HG03108 (cell line): Measurements from ENCODE around the gene DHX30.

ENCODE experiments used
- ATAC-seq: cut with Tn5 transposase; IDR thresholded peaks from one replicate; pipeline ENCODE4 v1.9.1; 2021; ENCODE audit warnings: moderate library complexity; ENCODE audit not compliant: unreplicated experiment

The DHX30 gene

DNA sequence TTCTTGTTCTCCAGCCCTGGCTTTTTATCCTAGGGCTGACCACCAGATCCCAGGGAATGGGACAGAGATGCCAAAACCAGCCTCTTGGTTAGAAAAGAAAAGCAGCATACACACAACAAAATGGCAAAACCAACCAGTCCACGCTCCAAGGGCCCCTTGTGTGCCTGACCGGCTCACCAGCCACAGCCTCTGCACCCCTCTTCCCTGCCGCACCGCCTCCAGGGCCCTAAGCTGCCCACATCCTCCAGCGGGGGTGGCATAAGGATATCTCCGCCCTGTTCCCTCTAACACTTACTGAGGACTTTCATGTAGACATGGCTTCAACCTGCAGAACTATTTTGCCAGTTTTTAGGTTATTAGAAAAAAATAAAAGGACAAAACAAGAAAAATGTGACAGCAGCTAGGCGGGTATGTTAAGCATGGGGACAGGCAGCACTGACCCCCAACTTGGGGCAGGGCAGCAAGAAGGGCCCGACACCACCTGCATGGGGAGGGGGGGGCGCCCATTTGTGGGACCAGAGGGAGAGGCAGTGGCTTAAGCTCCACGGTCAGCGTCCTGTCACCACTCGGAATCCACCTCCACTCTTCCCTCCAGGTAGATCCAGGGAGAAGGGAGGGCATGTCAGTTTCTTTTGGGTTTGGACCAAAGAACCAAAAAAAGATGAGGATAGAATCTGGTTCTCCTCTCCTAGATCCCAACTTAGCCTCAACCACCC, 49.1 kb downstream of the DHX30 start:
- ATAC-seq = no peak

DNA sequence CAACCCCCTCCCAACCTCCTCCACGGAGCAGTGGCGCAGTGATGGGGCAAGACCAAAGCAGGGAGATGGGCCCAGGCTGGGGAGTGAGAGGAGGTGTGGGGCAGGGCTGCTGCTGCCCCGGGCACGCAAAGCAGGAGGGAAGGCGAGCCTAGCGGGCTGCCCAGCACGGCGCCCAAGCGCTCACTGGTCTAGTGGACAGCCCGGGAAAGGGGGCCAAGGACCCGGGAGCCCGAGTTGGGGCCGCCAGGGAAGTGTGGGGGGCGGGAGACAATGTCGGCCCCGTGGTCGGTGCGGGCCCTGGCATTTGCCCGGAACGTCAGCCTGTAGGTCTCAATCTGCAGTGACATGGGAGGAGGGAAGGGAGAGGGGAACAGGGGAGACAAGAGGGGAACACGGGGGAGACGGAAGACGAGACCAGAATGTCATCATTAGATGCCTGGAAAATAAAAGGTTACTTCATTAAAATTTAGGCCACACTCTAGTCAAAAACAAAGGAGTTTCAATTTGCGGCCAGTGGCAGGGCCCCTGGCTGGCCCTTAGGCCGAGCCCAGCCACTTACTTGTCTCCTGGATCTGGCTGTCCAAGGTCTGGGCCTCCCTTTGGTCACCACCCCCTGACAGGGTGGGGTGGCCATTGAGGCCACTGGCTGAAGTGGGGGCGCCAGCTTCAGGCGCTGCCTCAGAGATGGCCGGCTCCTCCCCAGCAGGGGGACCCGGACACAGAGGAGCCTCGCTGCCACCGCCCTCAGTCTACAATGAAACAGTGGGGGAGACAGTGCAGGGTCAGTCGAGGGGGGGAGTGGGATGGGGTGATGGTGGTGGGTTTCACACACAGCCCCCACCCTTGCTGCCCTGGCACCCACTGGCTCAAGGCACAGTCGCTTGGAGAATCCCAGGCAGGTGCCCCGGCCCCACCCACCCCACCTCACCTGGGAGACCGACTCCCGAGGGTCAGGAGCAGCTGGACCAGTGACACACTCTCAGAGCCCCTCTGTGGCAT, 50.0 kb downstream of the DHX30 start:
- ATAC-seq = no peak

DNA sequence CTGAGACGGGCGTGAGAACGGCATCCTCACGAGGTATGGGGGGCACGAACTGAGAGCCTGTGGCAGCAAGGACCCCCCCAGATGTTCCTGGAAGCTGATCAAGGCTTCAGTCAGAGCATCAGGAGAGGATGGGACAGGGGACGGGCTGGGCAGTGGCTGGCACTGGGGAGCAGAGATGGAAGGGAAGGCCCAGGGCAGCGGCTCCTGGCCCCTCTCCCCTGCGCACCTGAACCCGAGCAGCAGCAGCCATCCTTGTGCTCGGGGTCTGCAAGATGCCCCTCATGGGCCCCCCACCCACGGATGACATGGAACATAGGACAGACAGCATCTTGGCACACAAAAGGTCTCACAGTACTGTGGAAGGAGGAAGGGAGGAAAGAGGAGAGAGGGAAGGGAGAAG, 51.3 kb downstream of the DHX30 start:
- no peak for ATAC-seq

DNA sequence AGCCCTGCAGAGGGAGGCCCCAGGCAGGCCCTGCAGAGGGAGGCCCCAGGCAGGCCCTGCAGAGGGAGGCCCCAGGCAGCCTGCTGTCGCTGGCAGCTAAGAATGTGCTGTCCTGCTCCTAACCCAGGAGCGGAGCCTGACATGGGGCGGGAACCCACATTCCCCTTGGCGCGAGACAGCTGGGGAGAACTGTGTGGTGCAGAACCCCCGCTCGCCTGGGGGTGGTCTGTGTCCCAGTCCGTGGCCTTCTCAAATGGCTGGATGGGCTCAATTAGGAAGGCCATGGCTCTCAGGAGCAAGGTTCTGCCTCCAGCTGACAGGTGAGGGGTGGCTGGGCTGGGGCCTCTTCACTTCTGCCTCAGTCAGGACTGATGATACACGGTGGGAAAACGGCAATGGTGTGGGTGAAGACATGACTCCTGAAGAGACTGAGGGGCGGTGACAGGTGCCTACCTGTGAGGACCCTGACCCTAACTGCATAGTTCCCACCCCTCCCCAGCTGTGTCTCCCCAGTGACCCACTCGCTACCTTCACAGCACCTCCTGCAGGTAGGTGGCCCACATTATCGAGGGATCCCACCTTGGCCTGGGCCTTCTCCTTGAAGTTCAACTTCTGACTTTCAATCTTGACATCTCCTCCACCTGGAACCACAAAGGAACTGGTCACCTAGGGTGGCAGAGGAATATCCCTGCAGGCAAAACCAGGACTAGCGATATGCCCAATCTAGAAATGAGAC, 52.0 kb downstream of the DHX30 start:
- no peak for ATAC-seq

DNA sequence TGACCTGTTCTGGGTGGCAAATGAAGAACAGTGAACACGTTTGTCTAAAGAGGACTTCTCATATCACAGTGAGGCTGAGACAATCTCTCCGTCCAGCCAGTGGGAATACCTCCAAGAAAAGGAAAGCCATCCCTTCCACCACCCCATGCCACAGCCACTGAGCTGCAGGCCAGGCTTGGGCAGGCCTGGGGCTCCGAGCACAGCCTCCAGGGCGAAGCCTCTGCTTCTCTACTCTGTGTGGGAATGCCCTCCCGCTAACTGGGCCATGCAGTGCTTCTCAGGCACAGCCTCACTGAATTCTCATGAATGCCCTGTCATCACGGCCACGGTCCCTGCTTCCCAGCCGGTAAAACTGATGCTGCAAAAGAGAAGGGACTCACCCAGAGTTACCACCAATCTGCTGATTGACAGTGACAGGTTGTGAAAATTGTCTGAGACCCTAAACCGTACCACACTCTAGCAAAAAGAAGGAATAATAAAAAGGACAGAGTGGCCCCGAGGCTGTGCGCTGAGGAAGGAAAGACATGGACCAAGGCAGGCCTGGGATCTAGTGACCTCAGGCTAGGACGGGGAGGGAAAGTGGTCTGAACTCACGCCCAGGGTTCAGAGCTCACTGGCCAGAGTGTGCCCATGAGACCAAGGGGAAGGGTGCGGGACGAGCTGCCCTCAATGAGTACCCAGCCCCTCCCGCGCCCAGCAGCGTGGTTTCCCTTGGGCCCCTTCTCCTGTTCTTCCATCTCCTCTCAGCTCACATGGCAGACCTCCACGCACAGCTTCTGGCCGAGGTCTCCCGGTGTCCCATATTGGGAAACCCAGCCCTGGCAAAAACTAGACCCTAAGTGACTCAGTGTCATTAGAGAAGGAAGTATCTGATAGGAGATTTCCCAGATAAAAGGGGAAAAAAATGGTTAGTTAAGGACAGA, 52.8 kb downstream of the DHX30 start:
- ATAC-seq = no peak

DNA sequence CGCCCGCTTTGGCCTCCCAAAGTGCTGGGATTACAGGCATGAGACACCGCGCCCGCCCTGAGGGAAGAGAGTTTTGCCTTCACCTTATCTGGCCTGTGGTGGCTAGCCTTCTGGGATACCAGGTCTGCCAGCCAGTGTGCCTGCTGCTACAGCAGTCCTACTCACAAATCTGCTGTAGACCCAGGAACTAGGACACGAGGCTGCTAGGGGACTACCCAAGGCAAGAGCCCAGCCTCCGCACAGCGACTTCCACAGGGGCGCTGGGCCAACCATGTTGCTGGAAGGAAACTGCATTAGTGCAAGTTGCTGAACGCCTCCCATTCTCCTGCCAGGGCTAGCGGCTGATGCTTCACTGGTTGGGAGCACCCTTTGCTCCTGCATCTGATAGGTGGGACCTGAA, 53.7 kb downstream of the DHX30 start:
- no peak for ATAC-seq

DNA sequence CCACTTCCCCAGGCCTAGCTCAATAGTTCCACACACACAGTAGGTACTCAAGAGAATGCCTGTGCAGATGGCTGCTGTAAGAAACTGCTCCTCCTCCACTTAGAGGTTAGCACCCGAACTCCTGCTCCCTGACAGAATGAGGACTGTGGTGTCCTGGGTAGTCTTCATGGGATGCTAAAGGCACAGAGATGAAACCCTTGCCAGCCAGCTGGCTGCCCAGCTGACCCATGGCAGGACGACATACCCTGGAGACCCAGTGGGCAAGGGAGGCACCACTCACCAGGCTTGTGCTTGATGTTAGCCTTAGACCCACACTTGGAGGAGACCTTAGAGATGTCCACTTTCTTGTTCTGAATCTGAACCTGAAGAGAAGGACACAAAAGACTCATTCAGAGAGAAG, 54.2 kb downstream of the DHX30 start:
- ATAC-seq = no peak

DNA sequence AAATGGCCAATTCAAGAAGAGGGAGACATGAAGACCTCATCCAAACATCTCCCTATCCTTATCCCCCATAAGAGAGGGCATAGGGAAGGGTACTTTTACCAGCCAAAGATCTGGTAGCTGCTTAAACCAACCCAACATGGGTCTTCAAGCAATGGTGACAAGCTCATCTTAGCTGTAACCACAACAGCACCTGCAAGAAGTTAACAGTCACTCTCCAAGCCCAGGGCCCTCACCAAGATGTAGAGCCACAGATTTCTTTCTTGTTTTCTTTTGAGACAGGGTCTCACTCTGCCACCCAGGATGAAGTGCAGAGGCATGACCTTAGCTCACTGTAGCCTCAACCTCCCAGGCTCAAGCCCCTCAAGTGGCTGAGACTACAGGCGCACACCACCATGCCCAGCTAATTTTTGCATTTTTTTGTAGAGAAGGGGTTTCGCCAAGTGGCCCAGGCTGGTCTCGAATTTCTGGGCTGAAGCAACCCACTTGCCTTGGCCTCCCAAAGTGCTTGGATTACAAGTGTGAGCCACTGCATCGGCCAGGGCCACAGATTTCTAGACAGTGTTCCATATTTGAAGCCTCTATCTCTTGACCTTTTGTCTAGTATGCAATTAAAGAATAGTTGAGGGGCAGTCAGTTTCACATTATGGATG, 57.1 kb downstream of the DHX30 start:
- ATAC-seq = no peak

DNA sequence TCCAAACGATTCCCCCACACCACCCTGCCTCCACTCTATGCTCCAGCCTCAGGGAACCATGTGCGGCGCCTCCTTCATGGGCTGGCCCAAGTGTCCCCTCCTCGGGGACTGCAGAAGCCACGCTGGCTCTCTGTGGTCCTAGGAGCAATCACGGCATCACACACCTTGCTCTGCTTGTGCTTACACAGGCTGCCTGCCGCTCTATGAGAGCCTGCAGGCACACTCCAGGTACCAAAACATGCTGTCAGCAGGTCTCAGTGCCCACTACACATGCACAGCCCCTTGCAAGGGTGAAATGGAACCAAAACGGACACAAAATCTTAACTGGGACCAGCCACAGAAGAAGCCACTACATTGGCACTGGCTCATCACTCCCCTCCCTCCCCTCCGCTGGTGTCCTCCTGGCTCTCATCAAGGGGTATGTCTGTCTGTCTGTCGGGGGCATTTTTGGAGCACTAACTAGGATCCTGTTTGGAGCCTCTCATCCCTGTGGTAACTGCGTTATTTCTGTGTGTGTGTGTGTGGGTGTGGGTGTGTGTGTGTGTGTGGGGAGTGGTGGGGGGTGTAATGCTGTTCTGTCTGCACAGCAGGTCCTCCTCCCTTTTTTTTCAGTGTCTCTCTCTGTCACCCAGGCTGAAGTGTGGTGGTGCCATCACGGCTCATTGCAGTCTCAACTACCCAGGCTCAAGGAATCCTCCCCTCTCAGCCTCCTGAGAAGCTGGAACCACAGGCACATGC, 60.6 kb downstream of the DHX30 start:
- ATAC-seq = no peak

DNA sequence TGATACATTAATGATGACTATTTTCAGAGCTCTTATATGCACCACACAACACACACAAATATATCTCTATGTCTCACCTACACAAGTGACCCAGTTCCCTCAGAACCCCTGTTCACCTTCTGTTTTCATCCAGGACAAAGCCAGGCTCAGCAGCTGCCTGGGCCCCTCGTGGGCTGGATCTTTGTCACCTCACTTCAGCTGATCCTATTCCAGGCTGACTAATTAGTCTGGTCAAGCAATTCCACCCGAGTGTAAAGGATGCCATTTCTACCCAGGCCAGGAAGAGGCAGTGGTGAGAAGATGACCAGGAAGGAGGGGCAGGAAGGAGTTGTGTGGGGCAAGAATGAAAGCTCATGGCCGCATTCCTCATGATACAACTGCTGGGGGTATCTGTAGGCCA, 62.3 kb downstream of the DHX30 start:
- no peak for ATAC-seq

DNA sequence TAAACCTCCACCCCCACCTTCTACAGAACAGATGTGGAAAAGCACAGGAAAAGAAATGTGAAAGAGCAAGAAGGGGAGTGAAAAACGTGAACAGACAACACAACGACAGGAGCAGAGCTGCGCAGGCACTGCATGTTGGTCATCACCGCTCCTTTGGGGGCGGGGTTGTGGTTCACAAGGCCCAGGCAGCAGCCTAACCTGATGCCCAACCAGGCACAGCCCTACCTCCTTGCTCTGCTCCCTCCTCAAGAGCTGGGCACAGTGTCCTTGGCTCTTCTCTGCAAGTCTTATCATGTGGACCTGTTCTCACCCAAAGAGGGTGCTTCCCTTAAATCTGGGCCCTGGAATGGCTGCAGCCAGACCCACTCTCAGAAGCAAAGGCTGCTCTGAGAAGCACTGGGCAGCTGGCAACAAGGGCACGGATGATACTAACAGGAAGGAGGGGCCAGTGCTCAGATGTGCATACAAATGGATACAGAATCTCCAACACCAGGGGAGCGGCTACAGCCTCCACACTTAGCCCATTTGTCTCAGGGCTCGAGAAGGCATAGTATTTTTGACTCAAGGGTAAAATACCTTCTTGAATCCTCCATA, 64.6 kb downstream of the DHX30 start:
- no peak for ATAC-seq

DNA sequence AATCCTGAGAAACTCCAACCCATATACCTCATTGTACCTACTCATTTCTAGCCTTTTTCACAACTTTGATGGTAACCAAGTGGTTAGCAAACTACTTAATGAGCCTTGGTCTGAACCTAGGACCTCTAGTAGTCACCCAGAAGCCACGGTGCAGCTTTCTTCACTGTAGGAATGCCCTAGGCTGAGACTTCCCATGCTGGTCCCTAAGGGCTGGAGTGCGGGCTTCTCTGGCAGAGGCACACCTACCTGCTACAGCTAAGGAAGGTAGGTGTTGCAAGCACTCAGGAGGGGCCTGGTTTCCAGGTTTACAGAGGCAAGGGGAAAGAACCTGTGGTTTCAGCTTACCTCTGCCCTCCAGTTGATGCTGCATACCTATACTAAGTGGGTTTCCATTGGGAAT, 65.4 kb downstream of the DHX30 start:
- ATAC-seq = no peak

DNA sequence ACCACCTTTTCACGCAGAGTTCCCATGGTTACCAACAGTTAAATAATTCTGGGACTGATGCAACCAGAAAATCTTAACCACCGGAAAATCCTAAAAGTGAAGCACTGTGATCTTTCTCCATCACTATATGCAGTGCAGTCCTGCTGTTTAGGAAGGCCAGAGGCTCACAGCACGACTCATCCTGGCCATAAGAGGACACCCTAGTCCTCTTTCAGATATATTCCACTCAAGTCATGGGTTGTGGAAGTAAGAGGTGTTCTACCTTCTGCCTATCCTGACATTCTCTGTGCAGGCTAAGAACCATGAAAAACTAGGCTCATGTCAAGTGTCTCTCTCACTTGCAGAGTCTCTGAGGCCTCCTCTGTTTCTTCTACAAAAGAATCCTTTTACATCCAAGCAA, 67.2 kb downstream of the DHX30 start:
- no peak for ATAC-seq

DNA sequence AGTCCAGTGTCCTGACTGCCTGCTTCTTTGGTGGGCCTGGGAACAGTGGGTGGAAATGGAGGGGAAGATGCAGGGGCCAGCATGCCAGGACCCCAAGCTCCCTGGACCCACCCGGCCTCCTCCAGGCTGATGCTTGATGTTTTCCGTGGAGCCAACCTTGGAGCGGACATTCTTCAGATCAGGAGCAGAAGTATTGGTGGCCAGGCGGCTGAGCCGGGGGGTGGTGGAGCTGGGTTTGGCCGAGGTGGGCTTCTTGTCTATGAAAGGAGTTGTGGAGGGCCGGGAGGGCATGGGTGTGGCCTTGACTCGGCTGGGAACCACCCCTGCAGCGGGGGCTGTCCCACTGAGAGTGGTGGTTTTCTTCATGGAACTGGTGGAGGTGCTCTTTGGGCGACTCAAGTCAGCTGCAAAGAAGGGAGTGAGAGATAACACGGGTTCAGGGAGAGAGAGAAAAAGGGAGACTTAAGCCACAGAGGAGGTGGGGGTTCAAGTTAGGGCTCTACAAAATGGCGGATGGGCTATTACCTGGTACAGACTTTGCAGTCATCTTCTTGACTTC, 67.8 kb downstream of the DHX30 start:
- no peak for ATAC-seq

DNA sequence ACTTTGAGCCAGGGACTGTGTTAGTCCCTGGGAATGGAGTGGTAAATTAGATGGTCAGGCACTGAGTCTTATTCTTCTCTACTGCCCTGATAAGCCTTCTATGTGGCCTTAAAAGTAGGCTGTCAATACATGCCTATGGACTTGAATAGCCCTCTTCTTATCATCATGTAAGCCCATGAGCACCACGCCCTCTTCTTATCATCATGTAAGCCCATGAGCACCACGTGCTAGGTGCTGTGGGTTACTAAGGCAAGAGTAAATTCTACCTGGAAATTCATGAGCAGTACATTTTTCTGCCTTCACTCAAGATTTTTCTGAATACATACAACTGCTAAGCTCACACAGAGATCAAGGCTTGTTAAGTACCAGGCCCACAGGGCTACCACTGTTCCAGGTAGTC, 68.5 kb downstream of the DHX30 start:
- no peak for ATAC-seq

DNA sequence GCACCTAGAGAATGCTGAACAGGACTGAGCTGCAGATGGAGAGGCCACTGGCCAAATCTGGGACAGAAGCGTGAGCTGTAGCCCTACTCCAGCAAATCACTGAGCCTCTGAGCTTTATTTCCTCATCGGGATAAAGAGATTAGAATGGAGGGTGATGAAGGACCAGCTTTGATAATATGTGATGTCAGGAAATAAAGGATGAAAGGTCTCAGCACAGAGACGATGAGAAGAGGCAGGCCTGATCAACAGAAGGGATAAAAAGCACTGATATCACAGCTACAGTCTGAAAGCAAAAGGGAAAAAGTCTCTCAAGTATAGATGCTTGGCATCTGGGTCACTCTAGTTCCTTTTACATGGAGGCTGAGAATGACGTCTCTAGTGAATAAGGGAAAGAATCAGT, 70.0 kb downstream of the DHX30 start:
- no peak for ATAC-seq

DNA sequence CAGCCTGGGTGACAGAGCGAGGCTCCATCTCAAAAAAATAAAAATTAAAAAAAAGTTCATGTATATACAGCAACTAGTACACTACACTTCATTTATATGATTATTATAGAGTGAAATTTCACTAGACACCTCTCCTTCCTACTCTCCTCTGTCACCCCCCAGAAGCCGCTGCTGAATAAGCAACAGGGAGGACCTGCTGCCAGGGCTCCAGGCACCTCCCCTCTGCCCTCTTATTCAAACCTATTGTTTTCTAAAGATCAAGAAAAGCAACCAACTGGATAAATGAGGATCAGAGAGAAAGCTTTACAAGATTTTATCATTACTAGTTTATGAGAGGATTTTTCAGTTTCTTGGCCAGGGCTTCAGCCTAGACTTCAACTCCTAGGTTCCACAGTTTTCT, 71.5 kb downstream of the DHX30 start:
- no peak for ATAC-seq

DNA sequence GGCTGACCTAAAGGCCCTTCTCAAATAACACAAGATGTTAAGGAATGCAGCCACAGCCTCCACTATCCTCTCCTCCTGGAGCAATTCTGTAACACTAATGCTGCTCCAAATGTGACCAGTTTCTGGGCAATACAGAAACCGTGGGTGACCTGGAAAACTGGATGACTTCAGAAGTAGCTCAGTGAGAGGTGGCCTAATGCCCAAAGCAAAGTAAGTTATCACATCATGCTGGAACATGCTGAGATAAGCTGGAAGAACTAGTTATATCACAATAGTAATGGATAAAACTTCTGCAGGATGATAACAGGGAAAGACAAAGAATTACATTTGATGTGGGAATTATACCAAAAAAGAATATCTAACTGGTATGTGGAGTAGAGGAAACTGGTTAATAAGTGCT, 72.0 kb downstream of the DHX30 start:
- ATAC-seq = no peak

DNA sequence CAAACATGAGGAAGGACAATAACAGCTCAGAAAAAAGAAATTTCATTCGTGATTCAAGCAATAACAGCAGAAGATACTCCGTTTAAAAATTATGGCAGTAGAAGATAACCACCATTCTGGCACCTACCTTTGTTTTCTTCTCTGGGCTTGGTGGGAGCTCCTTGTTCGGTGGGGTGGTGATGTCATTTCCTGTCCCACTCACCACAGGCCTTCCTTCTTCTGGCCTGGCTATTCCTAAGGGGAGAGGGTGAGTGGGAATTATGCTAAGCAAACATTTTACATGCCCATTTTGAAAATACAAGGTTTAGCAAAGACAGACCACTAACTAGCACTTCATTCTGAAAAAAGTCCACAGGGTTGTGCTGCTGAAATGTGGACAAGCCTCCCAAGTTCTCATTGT, 74.4 kb downstream of the DHX30 start:
- ATAC-seq = no peak
